Lung (tissue), 12 donors: Measurements from ENCODE around the gene ARHGAP18. TPM values are rescaled to one million over a fixed set of nuclear protein-coding genes. Genes with fewer than 3 reads are reported as not detected.

Experiments used
- ATAC-seq: fragments of 200-7000 bp; cut with Tn5 transposase; one replicate; pipeline ENCODE4 v1.9.1; 2020; ENCODE audit warnings: moderate number of reproducible peaks; ENCODE audit not compliant: insufficient read depth, low FRiP score
- DNase-seq, 3 donors: peaks; one replicate each; pipeline ENCODE4 v3.0.0-alpha.2; 2013 to 2017
- H3K27ac ChIP-seq, 2 donors: one replicate each; pipeline ENCODE4 v1.5.1; 2013; ENCODE audit warnings: mild to moderate bottlenecking in 2 of 2, moderate library complexity in 2 of 2, control low read depth in 1 of 2, inconsistent platforms in 1 of 2, low read depth in 1 of 2, low read length in 1 of 2
- H3K27me3 ChIP-seq, 3 donors: one replicate each; pipeline ENCODE4 v1.5.1; 2013; ENCODE audit warnings: low read length in 2 of 3; ENCODE audit not compliant: control insufficient read depth in 3 of 3, insufficient read depth in 3 of 3
- H3K36me3 ChIP-seq, 4 donors: one replicate each; pipeline ENCODE4 v1.5.1; 2013; ENCODE audit warnings: low read length in 4 of 4, mild to moderate bottlenecking in 1 of 4, moderate library complexity in 1 of 4; ENCODE audit not compliant: control insufficient read depth in 4 of 4, insufficient read depth in 4 of 4
- H3K4me1 ChIP-seq, 5 donors: one replicate each; pipeline ENCODE4 v1.5.1; 2013; ENCODE audit warnings: low read length in 5 of 5, mild to moderate bottlenecking in 2 of 5, moderate library complexity in 1 of 5; ENCODE audit not compliant: control insufficient read depth in 5 of 5, insufficient read depth in 5 of 5
- H3K4me3 ChIP-seq: one replicate; pipeline ENCODE4 v1.5.1; 2013; ENCODE audit warnings: mild to moderate bottlenecking, control low read depth, moderate library complexity
- H3K9ac ChIP-seq, 2 donors: one replicate each; pipeline ENCODE4 v1.5.1; 2013; ENCODE audit warnings: low read length in 2 of 2, control low read depth in 1 of 2; ENCODE audit not compliant: insufficient read depth in 1 of 2
- H3K9me3 ChIP-seq, 4 donors: one replicate each; pipeline ENCODE4 v1.5.1; 2013; ENCODE audit warnings: low read length in 3 of 4, mild to moderate bottlenecking in 1 of 4, moderate library complexity in 1 of 4; ENCODE audit not compliant: control insufficient read depth in 4 of 4, insufficient read depth in 3 of 4
- CTCF ChIP-seq: IDR thresholded peaks from 2 replicates; pipeline ENCODE4 v1.5.1; 2012; ENCODE audit warnings: mild to moderate bottlenecking; ENCODE audit errors: control extremely low read depth, extremely low read depth
- WGBS, 2 donors: extraction: QIAGEN DNeasy Blood & Tissue Kit; methylation state at CpG; one replicate each; pipeline ENCODE4 v1.1.7; 2013; 5-methylcytosine and 5-hydroxymethylcytosine counted together
- polyA plus RNA-seq, 2 donors: library from polyadenylated mRNA; stranded (reverse); fragments of 200-250 nt; gene quantifications; one replicate each; pipeline ENCODE4 v1.2.1, GENCODE V29; 2013
- total RNA-seq, 2 donors: library from RNA; depleted of rRNA in 1 of 2; stranded (reverse); fragments of >200 nt in 1 of 2; gene quantifications; one replicate each; pipeline ENCODE4 v1.2.1, GENCODE V29; 2014 to 2021
- donor health status: control.
- donor health status: control.
- donor health status: Bipolar disorder and iron deficiency.
- donor health status: healthy.
- donor health status: DM: yes; HTN: yes; CAD: no.

Gene ARHGAP18
- total and polyA plus RNA-seq, 4 donors: 16.4 to 70.7 (median 33.0) TPM

GRCh38 chr6:129648819-129649491, 61.0 kb downstream of the ARHGAP18 start:
- H3K36me3 ChIP-seq: no peaks in the 10 kb centered on the region
- WGBS, 2 donors: 91 to 92% methylated on average over 15 of the region's 15 CpGs
- no peak for TF ChIP-seq CTCF
- no peaks in the 10 kb centered on the region for H3K27me3 ChIP-seq
- ATAC-seq: no peak
- no peak for DNase-seq
- H3K27ac ChIP-seq: no peak overlapping the region
- peaks cover 0 to 33% (median 11%) of the 10 kb centered on the region in 5 donors for H3K4me1 ChIP-seq
- no peak overlapping the region for H3K9ac ChIP-seq
- H3K4me3 ChIP-seq: no peak overlapping the region
- no peaks in the 10 kb centered on the region for H3K9me3 ChIP-seq

- Histone ChIP-seq H3K9ac (peak overlapping the region in 1 of 2 donors; percentile 45), H3K4me1 (peaks cover 0 to 33% (median 11%) of the 10 kb centered on the region in 5 donors), H3K36me3 (no peaks in the 10 kb centered on the region), H3K9me3 (no peaks in the 10 kb centered on the region), H3K27ac (no peak overlapping the region), H3K4me3 (no peak overlapping the region), H3K27me3 (no peaks in the 10 kb centered on the region)
- WGBS, 2 donors: 86 to 91% methylated on average over 2 of the region's 2 CpGs
- TF ChIP-seq CTCF: no peak
- no peak for ATAC-seq
- no peak for DNase-seq
These were observed 62.9 kb downstream of the ARHGAP18 start for GRCh38 chr6:129647044-129647443.

- Histone ChIP-seq H3K9ac (peak overlapping the region in 1 of 2 donors; percentile 45), H3K27ac (peak overlapping the region in 1 of 2 donors; percentile 40), H3K9me3 (no peaks in the 10 kb centered on the region), H3K36me3 (no peaks in the 10 kb centered on the region), H3K27me3 (no peaks in the 10 kb centered on the region), H3K4me1 (peaks cover 0 to 33% (median 11%) of the 10 kb centered on the region in 5 donors), H3K4me3 (no peak overlapping the region)
- TF ChIP-seq CTCF: no peak
- 62 to 68% methylated on average over 5 of the region's 5 CpGs for WGBS, 2 donors
- ATAC-seq (no peak), DNase-seq (peak; percentile 13 to 71 (median 69))
These were observed 63.3 kb downstream of the ARHGAP18 start for GRCh38 chr6:129646642-129647041.
